Measurements from ENCODE around the gene UBE4A.

DNA sequence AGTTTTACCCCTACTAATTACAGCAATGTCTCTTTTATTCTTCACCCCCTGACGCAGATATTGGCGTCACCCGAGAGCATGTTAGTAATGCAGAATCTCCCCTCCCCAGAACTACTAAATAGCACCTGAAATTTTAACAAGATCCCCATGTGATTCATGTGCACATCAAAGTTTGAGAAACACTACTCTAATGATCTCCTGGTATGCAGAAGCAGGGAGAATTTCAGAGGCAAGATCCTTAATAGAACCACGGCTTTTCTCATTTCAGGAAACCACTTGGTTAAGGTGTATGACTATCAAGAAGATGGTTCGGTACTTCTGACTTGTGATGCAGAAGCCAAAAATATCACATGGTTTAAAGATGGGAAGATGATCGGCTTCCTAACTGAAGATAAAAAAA, 9.9 kb upstream of the UBE4A start:
- no peak for TF ChIP-seq POLR2A (IDR thresholded peaks at IDR 0.05)
- TF ChIP-seq, protein P1, sequence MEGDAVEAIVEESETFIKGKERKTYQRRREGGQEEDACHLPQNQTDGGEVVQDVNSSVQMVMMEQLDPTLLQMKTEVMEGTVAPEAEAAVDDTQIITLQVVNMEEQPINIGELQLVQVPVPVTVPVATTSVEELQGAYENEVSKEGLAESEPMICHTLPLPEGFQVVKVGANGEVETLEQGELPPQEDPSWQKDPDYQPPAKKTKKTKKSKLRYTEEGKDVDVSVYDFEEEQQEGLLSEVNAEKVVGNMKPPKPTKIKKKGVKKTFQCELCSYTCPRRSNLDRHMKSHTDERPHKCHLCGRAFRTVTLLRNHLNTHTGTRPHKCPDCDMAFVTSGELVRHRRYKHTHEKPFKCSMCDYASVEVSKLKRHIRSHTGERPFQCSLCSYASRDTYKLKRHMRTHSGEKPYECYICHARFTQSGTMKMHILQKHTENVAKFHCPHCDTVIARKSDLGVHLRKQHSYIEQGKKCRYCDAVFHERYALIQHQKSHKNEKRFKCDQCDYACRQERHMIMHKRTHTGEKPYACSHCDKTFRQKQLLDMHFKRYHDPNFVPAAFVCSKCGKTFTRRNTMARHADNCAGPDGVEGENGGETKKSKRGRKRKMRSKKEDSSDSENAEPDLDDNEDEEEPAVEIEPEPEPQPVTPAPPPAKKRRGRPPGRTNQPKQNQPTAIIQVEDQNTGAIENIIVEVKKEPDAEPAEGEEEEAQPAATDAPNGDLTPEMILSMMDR (IDR thresholded peaks at IDR 0.05), result no peak

All from adrenal gland (tissue), 5 donors.